ENCODE data around the gene PRDM5. TPM values are rescaled to one million over a fixed set of nuclear protein-coding genes. Genes with fewer than 3 reads are reported as not detected.

PRDM5 gene
- total RNA-seq, 6 donors from 2014 or later, result 8.0 to 28.3 (median 18.9) TPM

DNA sequence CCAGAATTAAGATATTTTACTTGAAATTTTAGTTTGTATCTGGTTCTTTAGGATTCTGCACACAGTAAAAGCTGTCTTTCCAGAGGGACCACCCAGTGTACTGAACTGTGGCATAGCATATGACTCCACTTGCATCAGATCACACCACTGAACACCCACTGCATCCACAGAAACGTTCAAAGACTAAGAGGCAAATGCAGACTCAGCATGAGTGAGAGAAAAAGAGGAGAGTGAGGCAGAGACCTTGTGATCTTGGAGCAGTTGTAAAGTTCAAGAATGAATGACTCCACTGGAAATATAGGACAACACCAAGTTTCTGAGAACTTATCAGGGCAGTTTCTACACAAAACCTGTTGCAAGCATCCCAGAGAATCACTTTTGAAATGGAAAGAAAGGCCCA lies 20.8 kb downstream of the PRDM5 start:
- TF ChIP-seq POLR2A (IDR thresholded peaks at IDR 0.05) (no peak), POLR2AphosphoS5 (IDR thresholded peaks at IDR 0.05) (no peak), EP300 (IDR thresholded peaks at IDR 0.05) (no peak)
- TF ChIP-seq, protein P1, sequence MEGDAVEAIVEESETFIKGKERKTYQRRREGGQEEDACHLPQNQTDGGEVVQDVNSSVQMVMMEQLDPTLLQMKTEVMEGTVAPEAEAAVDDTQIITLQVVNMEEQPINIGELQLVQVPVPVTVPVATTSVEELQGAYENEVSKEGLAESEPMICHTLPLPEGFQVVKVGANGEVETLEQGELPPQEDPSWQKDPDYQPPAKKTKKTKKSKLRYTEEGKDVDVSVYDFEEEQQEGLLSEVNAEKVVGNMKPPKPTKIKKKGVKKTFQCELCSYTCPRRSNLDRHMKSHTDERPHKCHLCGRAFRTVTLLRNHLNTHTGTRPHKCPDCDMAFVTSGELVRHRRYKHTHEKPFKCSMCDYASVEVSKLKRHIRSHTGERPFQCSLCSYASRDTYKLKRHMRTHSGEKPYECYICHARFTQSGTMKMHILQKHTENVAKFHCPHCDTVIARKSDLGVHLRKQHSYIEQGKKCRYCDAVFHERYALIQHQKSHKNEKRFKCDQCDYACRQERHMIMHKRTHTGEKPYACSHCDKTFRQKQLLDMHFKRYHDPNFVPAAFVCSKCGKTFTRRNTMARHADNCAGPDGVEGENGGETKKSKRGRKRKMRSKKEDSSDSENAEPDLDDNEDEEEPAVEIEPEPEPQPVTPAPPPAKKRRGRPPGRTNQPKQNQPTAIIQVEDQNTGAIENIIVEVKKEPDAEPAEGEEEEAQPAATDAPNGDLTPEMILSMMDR (IDR thresholded peaks at IDR 0.05), result no peak
- WGBS, 2 donors, result 61 to 71% methylated on average over 1 of the region's 1 CpG
- Histone ChIP-seq H3K4me3 (no peak overlapping the region), H3K27ac (no peak overlapping the region), H3K4me1 (no peaks in the 10 kb centered on the region), H3K9me3 (no peaks in the 10 kb centered on the region), H3K27me3 (no peaks in the 10 kb centered on the region), H3K36me3 (no peaks in the 10 kb centered on the region)
- ATAC-seq (ENCODE audit: low FRiP score in 2 of 2) (no peak), DNase-seq (no peak)

DNA sequence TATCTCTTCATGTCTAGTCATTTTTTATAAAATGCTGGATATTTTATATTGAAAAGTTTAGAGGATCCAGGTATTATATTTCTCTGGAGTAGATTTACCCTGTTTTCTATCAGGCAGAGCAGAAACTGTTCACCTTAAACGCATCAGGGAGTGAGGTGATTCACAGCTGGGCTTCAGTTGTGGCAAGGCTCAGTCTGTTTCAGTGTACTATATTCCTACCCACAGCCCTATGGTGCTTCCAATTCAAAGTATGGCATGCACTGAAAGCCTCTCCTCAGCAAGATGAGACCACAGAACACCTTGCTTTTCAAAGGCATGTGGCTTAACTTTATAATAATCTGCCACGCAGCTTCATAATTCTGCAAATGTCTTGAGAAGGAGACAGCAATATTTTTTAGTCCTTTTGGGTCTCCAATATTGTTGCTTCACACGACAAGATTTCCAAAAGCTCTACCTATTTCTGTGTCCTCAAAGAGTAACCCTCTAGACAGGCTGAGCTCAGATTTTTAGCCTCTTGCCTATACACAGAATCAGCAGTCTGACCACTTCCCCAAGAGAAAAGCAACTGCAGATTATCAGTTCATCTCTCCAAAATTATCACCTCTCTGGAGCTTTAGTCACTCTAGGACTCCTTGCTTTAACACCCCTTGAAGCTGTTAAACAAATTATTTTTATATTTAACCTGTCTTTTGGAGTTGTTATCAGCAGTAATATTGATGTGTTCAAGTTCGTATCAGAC lies 24.4 kb downstream of the PRDM5 start:
- Histone ChIP-seq H3K27ac (no peak overlapping the region), H3K4me1 (no peaks in the 10 kb centered on the region), H3K4me3 (no peak overlapping the region), H3K9me3 (no peaks in the 10 kb centered on the region), H3K27me3 (no peaks in the 10 kb centered on the region), H3K36me3 (no peaks in the 10 kb centered on the region)
- WGBS, 2 donors, result 86 to 88% methylated on average over 4 of the region's 4 CpGs
- DNase-seq, result no peak
- no peak for ATAC-seq (ENCODE audit: low FRiP score in 2 of 2)
- no peak for TF ChIP-seq POLR2A (IDR thresholded peaks at IDR 0.05)
- TF ChIP-seq POLR2AphosphoS5 (IDR thresholded peaks at IDR 0.05), result no peak
- TF ChIP-seq, protein P1 (IDR thresholded peaks at IDR 0.05), result no peak
- TF ChIP-seq EP300 (IDR thresholded peaks at IDR 0.05), result no peak

DNA sequence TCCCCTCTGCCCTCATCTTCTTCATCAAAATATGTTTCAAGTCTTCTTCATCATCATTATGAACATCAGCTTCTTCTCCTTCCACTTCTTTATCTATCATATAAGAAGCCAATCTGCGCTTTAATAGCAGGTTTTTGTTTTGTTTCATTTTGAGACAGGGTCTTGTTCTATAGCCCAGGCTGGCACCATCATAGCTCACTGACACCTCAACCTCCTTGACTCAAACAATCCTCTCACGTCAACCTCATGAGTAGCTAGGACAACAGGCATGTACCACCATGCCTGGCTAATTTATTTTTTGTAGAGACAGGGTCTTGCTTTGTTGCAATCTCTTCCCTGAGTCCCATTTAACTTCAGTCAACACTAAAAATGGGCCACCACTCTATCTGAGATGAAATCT lies 27.0 kb downstream of the PRDM5 start:
- Histone ChIP-seq H3K27me3 (no peaks in the 10 kb centered on the region), H3K36me3 (no peaks in the 10 kb centered on the region), H3K4me3 (no peak overlapping the region), H3K9me3 (no peaks in the 10 kb centered on the region), H3K4me1 (no peaks in the 10 kb centered on the region), H3K27ac (no peak overlapping the region)
- no peak for TF ChIP-seq EP300 (IDR thresholded peaks at IDR 0.05)
- TF ChIP-seq POLR2AphosphoS5 (IDR thresholded peaks at IDR 0.05), result no peak
- TF ChIP-seq POLR2A (IDR thresholded peaks at IDR 0.05), result no peak
- TF ChIP-seq, protein P1 (IDR thresholded peaks at IDR 0.05), result no peak
- 90 to 93% methylated on average over 2 of the region's 2 CpGs for WGBS, 2 donors
- ATAC-seq (ENCODE audit: low FRiP score in 2 of 2), result no peak
- DNase-seq, result no peak

DNA sequence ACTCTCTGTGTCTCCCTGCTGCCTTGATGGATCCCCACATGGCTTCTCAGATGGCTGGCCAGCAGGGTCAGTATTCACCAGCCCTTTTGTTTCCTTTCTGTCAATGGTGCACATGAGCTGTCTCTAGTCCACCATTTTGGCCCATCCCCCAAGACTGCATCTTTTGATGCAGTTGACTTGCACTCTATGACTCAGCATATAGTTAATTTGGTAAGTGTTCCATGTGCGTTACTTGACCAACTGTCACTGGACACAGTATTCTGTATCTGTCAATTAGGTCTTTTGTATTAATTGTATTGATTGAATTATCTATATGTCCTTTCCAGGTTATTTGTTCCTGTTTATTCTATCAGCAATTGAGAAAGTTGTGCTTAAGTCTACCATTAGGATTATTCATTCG lies 29.2 kb downstream of the PRDM5 start:
- Histone ChIP-seq H3K9me3 (no peaks in the 10 kb centered on the region), H3K4me1 (no peaks in the 10 kb centered on the region)

More for the DNA sequence above, 29.2 kb downstream of the PRDM5 start:
- H3K36me3 ChIP-seq, result no peaks in the 10 kb centered on the region
- ATAC-seq (ENCODE audit: low FRiP score in 2 of 2), result no peak
- H3K27me3 ChIP-seq, result no peaks in the 10 kb centered on the region
- DNase-seq, result no peak
- no peak overlapping the region for H3K27ac ChIP-seq
- 70 to 91% methylated on average over 2 of the region's 2 CpGs for WGBS, 2 donors
- TF ChIP-seq EP300 (IDR thresholded peaks at IDR 0.05), result no peak
- TF ChIP-seq, protein P1 (IDR thresholded peaks at IDR 0.05), result no peak
- TF ChIP-seq POLR2AphosphoS5 (IDR thresholded peaks at IDR 0.05), result no peak
- no peak for TF ChIP-seq POLR2A (IDR thresholded peaks at IDR 0.05)
- no peak overlapping the region for H3K4me3 ChIP-seq
